Chondrocyte (in vitro differentiated cells): ENCODE measurements around the gene ADORA1. TPM values are rescaled to one million over a fixed set of nuclear protein-coding genes. Genes with fewer than 3 reads are reported as not detected.

ENCODE experiments used
- DNase-seq: peaks from one replicate; pipeline ENCODE4 v3.0.0; 2021; ENCODE audit warnings: mixed read lengths, low spot score
- H3K27ac Mint-ChIP-seq: one replicate; pipeline ENCODE4 v1.8.0; 2021; ENCODE audit warnings: mild to moderate bottlenecking, moderate library complexity, mixed read lengths; ENCODE audit not compliant: unreplicated experiment
- H3K27me3 Mint-ChIP-seq: 2 replicates; pipeline ENCODE4 v1.8.0; 2021; ENCODE audit warnings: low read depth, mixed read lengths
- H3K36me3 Mint-ChIP-seq: 2 replicates; pipeline ENCODE4 v1.8.0; 2021; ENCODE audit warnings: low read depth, mixed read lengths
- H3K4me1 Mint-ChIP-seq: 2 replicates; pipeline ENCODE4 v1.8.0; 2021; ENCODE audit warnings: low read depth, mild to moderate bottlenecking, mixed read lengths
- H3K4me3 Mint-ChIP-seq: one replicate; pipeline ENCODE4 v1.8.0; 2021; ENCODE audit warnings: mild to moderate bottlenecking, moderate library complexity, mixed read lengths; ENCODE audit not compliant: unreplicated experiment
- H3K9me3 Mint-ChIP-seq: 2 replicates; pipeline ENCODE4 v1.8.0; 2021; ENCODE audit warnings: low read depth, mixed read lengths
- CTCF ChIP-seq: fragments of 200-600 bp; sonication (generic); IDR thresholded peaks from 2 replicates; pipeline ENCODE4 v1.5.0; 2021; ENCODE audit warnings: antibody characterized with exemption, mild to moderate bottlenecking, moderate library complexity
- total RNA-seq: library from RNA; stranded (reverse); gene quantifications from 3 replicates; pipeline ENCODE4 v1.2.1, GENCODE V29; 2021

The ADORA1 gene
- total RNA-seq, 1 donor from 2014 or later = 1.7 TPM

- Mint-ChIP-seq H3K27ac (no peak overlapping the region), H3K27me3 (peaks cover 22% of the 10 kb centered on the region), H3K4me1 (peaks cover 5% of the 10 kb centered on the region), H3K4me3 (no peak overlapping the region), H3K36me3 (peaks cover 10% of the 10 kb centered on the region), H3K9me3 (peaks cover 12% of the 10 kb centered on the region)
- TF ChIP-seq CTCF = no peak
- no peak for DNase-seq
These were observed 31.6 kb downstream of the ADORA1 start for GRCh38 chr1:203158960-203159665.

GRCh38 chr1:203159844-203160243 is 32.3 kb downstream of the ADORA1 start:
- no peak for DNase-seq
- peaks cover 10% of the 10 kb centered on the region for H3K36me3 Mint-ChIP-seq

GRCh38 chr1:203161175-203161574 is 33.6 kb downstream of the ADORA1 start:
- Mint-ChIP-seq H3K27me3 (peaks cover 32% of the 10 kb centered on the region), H3K27ac (no peak overlapping the region), H3K4me3 (no peak overlapping the region), H3K9me3 (peaks cover 12% of the 10 kb centered on the region), H3K4me1 (no peaks in the 10 kb centered on the region), H3K36me3 (peaks cover 13% of the 10 kb centered on the region)
- no peak for TF ChIP-seq CTCF
- no peak for DNase-seq

More at GRCh38 chr1:203159844-203160243, 32.3 kb downstream of the ADORA1 start:
- TF ChIP-seq CTCF = no peak
- peaks cover 27% of the 10 kb centered on the region for H3K27me3 Mint-ChIP-seq
- H3K4me1 Mint-ChIP-seq = no peaks in the 10 kb centered on the region
- H3K9me3 Mint-ChIP-seq = peaks cover 12% of the 10 kb centered on the region
- no peak overlapping the region for H3K27ac Mint-ChIP-seq
- H3K4me3 Mint-ChIP-seq = no peak overlapping the region

GRCh38 chr1:203161703-203162102 is 34.2 kb downstream of the ADORA1 start:
- no peak for TF ChIP-seq CTCF
- H3K36me3 Mint-ChIP-seq = peaks cover 13% of the 10 kb centered on the region
- peaks cover 32% of the 10 kb centered on the region for H3K27me3 Mint-ChIP-seq
- DNase-seq = no peak
- H3K4me3 Mint-ChIP-seq = no peak overlapping the region
- no peaks in the 10 kb centered on the region for H3K4me1 Mint-ChIP-seq
- peaks cover 12% of the 10 kb centered on the region for H3K9me3 Mint-ChIP-seq
- H3K27ac Mint-ChIP-seq = no peak overlapping the region

- no peak overlapping the region for H3K27ac Mint-ChIP-seq
- peaks cover 32% of the 10 kb centered on the region for H3K27me3 Mint-ChIP-seq
- H3K4me1 Mint-ChIP-seq = no peaks in the 10 kb centered on the region
- peaks cover 13% of the 10 kb centered on the region for H3K36me3 Mint-ChIP-seq
- no peak for TF ChIP-seq CTCF
- no peak overlapping the region for H3K4me3 Mint-ChIP-seq
- H3K9me3 Mint-ChIP-seq = peaks cover 12% of the 10 kb centered on the region
- DNase-seq = no peak
These were observed 34.9 kb downstream of the ADORA1 start for GRCh38 chr1:203162403-203162802.
